GM12892 (cell line): Measurements from ENCODE around the gene TJP1.

ENCODE experiments used
- POLR2A ChIP-seq: IDR thresholded peaks from 2 replicates; pipeline ENCODE4 v1.6.1; 2011; ENCODE audit warnings: low read depth, low read length, control low read depth
- POLR2AphosphoS5 ChIP-seq: IDR thresholded peaks from 2 replicates; pipeline ENCODE4 v1.6.1; 2011; ENCODE audit warnings: low read depth, low read length, control low read depth

DNA sequence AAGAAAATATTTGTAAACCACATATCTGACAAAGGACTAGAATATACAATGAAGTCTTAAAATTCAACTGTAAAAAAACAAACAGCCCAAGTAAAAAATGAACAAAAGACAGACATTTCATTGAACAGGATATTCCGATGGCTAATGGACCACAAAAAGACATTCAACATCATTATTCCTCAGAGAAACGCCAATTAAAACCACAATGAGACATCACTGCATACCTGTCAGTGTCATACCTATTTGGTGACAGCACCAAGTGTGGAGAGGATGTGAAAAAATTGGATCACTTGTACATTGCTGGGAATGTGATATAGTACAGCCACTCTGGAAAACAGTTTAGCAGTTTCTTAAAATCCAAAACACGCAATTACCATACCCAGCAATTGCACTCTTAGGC is 29.9 kb upstream of the TJP1 start:
- TF ChIP-seq POLR2AphosphoS5 (no peak), POLR2A (no peak)
